Spleen (tissue), 11 donors: Measurements from ENCODE around the gene SPATA20. TPM values are rescaled to one million over a fixed set of nuclear protein-coding genes. Genes with fewer than 3 reads are reported as not detected.

Source experiments
- DNase-seq: peaks from one replicate; pipeline ENCODE4 v3.0.0-alpha.2; 2020
- H3K27ac ChIP-seq, 8 donors: fragments of 200-600 bp; sonication (generic) in 7 of 8; 1 replicate in 4 of 8; 2 replicates in 4 of 8; pipeline versions ENCODE4 v1.5.0 to v1.8.0; 2016 to 2021; ENCODE audit warnings: inconsistent platforms in 4 of 8, mild to moderate bottlenecking in 4 of 8, moderate library complexity in 1 of 8
- H3K27me3 ChIP-seq, 7 donors: fragments of 200-600 bp; sonication (generic) in 6 of 7; replicated peaks in 1 of 7; 1 replicate in 4 of 7; 2 replicates in 3 of 7; pipeline versions ENCODE4 v1.5.0 to v1.8.0; 2016 to 2021; ENCODE audit warnings: inconsistent platforms in 3 of 7, mild to moderate bottlenecking in 1 of 7
- H3K36me3 ChIP-seq, 6 donors: fragments of 200-600 bp; sonication (generic) in 5 of 6; 1 replicate in 4 of 6; 2 replicates in 2 of 6; pipeline versions ENCODE4 v1.5.0 to v1.8.0; 2016 to 2021; ENCODE audit warnings: inconsistent platforms in 2 of 6
- H3K4me1 ChIP-seq, 6 donors: fragments of 200-600 bp; sonication (generic) in 5 of 6; 1 replicate in 3 of 6; 2 replicates in 3 of 6; pipeline versions ENCODE4 v1.5.0 to v1.8.0; 2016 to 2021; ENCODE audit warnings: inconsistent platforms in 3 of 6
- H3K4me3 ChIP-seq, 8 donors: fragments of 200-600 bp; sonication (generic) in 7 of 8; 1 replicate in 4 of 8; 2 replicates in 4 of 8; pipeline versions ENCODE4 v1.5.0 to v1.8.0; 2016 to 2021; ENCODE audit warnings: inconsistent platforms in 4 of 8, mild to moderate bottlenecking in 4 of 8, moderate library complexity in 2 of 8
- H3K9me3 ChIP-seq, 8 donors: fragments of 200-600 bp; sonication (generic) in 7 of 8; 1 replicate in 4 of 8; 2 replicates in 4 of 8; pipeline versions ENCODE4 v1.5.0 to v1.8.0; 2016 to 2021; ENCODE audit warnings: inconsistent platforms in 4 of 8
- CTCF ChIP-seq, 11 experiments: fragments of 200-600 bp in 7 of 11; fragments of 450-650 bp in 4 of 11; sonication (generic) in 4 of 11; IDR thresholded peaks in 8 of 11; conservative IDR thresholded peaks in 3 of 11; 1 replicate in 7 of 11; 2 replicates in 4 of 11; pipeline versions ENCODE4 v1.4.0 to v1.8.0; 2016 to 2021; ENCODE audit warnings: antibody characterized with exemption in 11 of 11, inconsistent platforms in 4 of 11, mild to moderate bottlenecking in 1 of 11
- POLR2A ChIP-seq, 3 donors: fragments of 450-650 bp; IDR thresholded peaks; one replicate each; pipeline ENCODE4 v1.5.1; 2017; ENCODE audit warnings: antibody characterized with exemption in 3 of 3, mild to moderate bottlenecking in 1 of 3
- POLR2AphosphoS5 ChIP-seq, 3 donors: sonication (generic); formaldehyde crosslinking; IDR thresholded peaks; one replicate each; pipeline ENCODE4 v1.5.1; 2017; ENCODE audit warnings: antibody characterized with exemption in 3 of 3
- WGBS, 5 donors: extraction: QIAGEN DNeasy Blood & Tissue Kit in 3 of 5; methylation state at CpG; one replicate each; pipeline versions ENCODE4 v1.1.5 to v1.1.7; 2013 to 2018; 5-methylcytosine and 5-hydroxymethylcytosine counted together
- intact Hi-C: fragments of 100-400 bp; cut with DNase I; formaldehyde crosslinking; loops from one replicate; pipeline ENCODE4 v1.15.0; 2023; ENCODE audit warnings: low total_unique reads
- polyA plus RNA-seq, 3 donors: library from polyadenylated mRNA; stranded (reverse); fragments of 200-250 nt; gene quantifications; one replicate each; pipeline ENCODE4 v1.2.1, GENCODE V29; 2013
- total RNA-seq, 7 donors: library from RNA; depleted of rRNA in 3 of 7; stranded (reverse); fragments of >200 nt in 3 of 7; fragmentation: NEBNext Ultra II Directional in 4 of 7; extraction: Animal tissue kit (Norgen Biotek cat#: 25700) in 4 of 7; gene quantifications; one replicate each; pipeline versions ENCODE4 v1.1.0 to v1.2.1, GENCODE V29; 2016 to 2021
- donor health status: healthy with polysubstance abuse.
- donor health status: DM: no; HTN: no; CAD: no; lungs with moderate emphysema.
- donor health status: DM: no; HTN: no; CAD: no.
- donor health status: Bipolar disorder and iron deficiency.
- donor health status: healthy.
- donor health status: DM: no; HTN: no; CAD: no.
- donor health status: DM: yes; HTN: yes; CAD: no.

SPATA20 gene
- total and polyA plus RNA-seq, 10 donors, result 14.9 to 128 (median 57.1) TPM

- H3K4me1 ChIP-seq, result peaks cover 6 to 42% (median 23%) of the 10 kb centered on the region in 6 donors
- no peaks in the 10 kb centered on the region for H3K36me3 ChIP-seq
- peak overlapping the region in 1 of 8 donors; percentile 49 for H3K27ac ChIP-seq
- peaks cover 7 to 78% (median 47%) of the 10 kb centered on the region in 7 donors for H3K27me3 ChIP-seq
- intact Hi-C loops, result no loop called here
- no peak overlapping the region for H3K4me3 ChIP-seq
- DNase-seq, result no peak
- no peak for TF ChIP-seq POLR2AphosphoS5 (IDR thresholded peaks at IDR 0.05)
- TF ChIP-seq CTCF (IDR thresholded peaks at IDR 0.05 in 8 of 11, conservative IDR thresholded peaks at IDR 0.05 in 3 of 11), result no peak
- no peak for TF ChIP-seq POLR2A (IDR thresholded peaks at IDR 0.05)
- WGBS, 5 donors, result 27 to 50% (median 41%) methylated on average over 7 to 10 of the region's 10 CpGs
- H3K9me3 ChIP-seq, result no peaks in the 10 kb centered on the region
These were observed 18.7 kb downstream of the SPATA20 start for GRCh38 chr17:50565402-50566350.

- intact Hi-C loops, result no loop called here
- Histone ChIP-seq H3K27ac (no peak overlapping the region), H3K4me1 (peaks cover 0 to 30% (median 11%) of the 10 kb centered on the region in 6 donors), H3K4me3 (no peak overlapping the region), H3K36me3 (no peaks in the 10 kb centered on the region), H3K27me3 (peaks cover 0 to 74% (median 35%) of the 10 kb centered on the region in 7 donors), H3K9me3 (no peaks in the 10 kb centered on the region)
- TF ChIP-seq CTCF (IDR thresholded peaks at IDR 0.05 in 8 of 11, conservative IDR thresholded peaks at IDR 0.05 in 3 of 11) (no peak), POLR2A (IDR thresholded peaks at IDR 0.05) (no peak), POLR2AphosphoS5 (IDR thresholded peaks at IDR 0.05) (no peak)
- WGBS, 5 donors, result 36 to 68% (median 53%) methylated on average over 2 of the region's 2 CpGs
- no peak for DNase-seq
These were observed 19.9 kb downstream of the SPATA20 start for GRCh38 chr17:50566886-50567285.

GRCh38 chr17:50568659-50569058 lies 21.7 kb downstream of the SPATA20 start:
- intact Hi-C loops, result no loop called here
- no peak overlapping the region for H3K4me3 ChIP-seq
- peaks cover 0 to 61% (median 19%) of the 10 kb centered on the region in 7 donors for H3K27me3 ChIP-seq
- no peak for DNase-seq
- H3K27ac ChIP-seq, result no peak overlapping the region
- TF ChIP-seq POLR2AphosphoS5 (IDR thresholded peaks at IDR 0.05), result no peak
- no peak for TF ChIP-seq POLR2A (IDR thresholded peaks at IDR 0.05)
- TF ChIP-seq CTCF (IDR thresholded peaks at IDR 0.05 in 8 of 11, conservative IDR thresholded peaks at IDR 0.05 in 3 of 11), result no peak
- H3K4me1 ChIP-seq, result peaks cover 0 to 18% (median 3%) of the 10 kb centered on the region in 6 donors
- no peaks in the 10 kb centered on the region for H3K9me3 ChIP-seq
- 72 to 90% (median 89%) methylated on average over 6 to 12 of the region's 12 CpGs for WGBS, 5 donors
- H3K36me3 ChIP-seq, result no peaks in the 10 kb centered on the region

GRCh38 chr17:50569592-50569991 lies 22.6 kb downstream of the SPATA20 start:
- intact Hi-C loops, result no loop called here
- no peak overlapping the region for H3K4me3 ChIP-seq
- no peaks in the 10 kb centered on the region for H3K36me3 ChIP-seq
- no peak for TF ChIP-seq POLR2AphosphoS5 (IDR thresholded peaks at IDR 0.05)
- no peak for TF ChIP-seq POLR2A (IDR thresholded peaks at IDR 0.05)
- no peak for TF ChIP-seq CTCF (IDR thresholded peaks at IDR 0.05 in 8 of 11, conservative IDR thresholded peaks at IDR 0.05 in 3 of 11)
- peaks cover 0 to 13% (median 3%) of the 10 kb centered on the region in 6 donors for H3K4me1 ChIP-seq
- no peak for DNase-seq
- peaks cover 0 to 52% (median 15%) of the 10 kb centered on the region in 7 donors for H3K27me3 ChIP-seq
- 81 to 93% (median 88%) methylated on average over 3 to 7 of the region's 7 CpGs for WGBS, 5 donors
- H3K9me3 ChIP-seq, result no peaks in the 10 kb centered on the region
- no peak overlapping the region for H3K27ac ChIP-seq
